PFSK-1 (cell line): ENCODE results near the gene CSNK1G2.

Experiments
- FOXP2 ChIP-seq: optimal IDR thresholded peaks from 2 replicates; pipeline ENCODE3; 2011; ENCODE audit warnings: borderline replicate concordance, control low read depth, inconsistent platforms; ENCODE audit not compliant: insufficient read depth; ENCODE audit errors: extremely low read length, extremely low read depth
- POLR2AphosphoS5 ChIP-seq: IDR thresholded peaks from 2 replicates; pipeline ENCODE4 v1.6.1; 2012; ENCODE audit warnings: low read depth, mild to moderate bottlenecking, control low read depth, low read length, moderate library complexity
- REST ChIP-seq, 2 experiments: IDR thresholded peaks; 2 replicates each; pipeline versions ENCODE4 v1.6.1 to v1.8.0; 2011 to 2012; ENCODE audit warnings: low read depth in 2 of 2, low read length in 2 of 2, control low read depth in 1 of 2, inconsistent platforms in 1 of 2, mild to moderate bottlenecking in 1 of 2, moderate library complexity in 1 of 2; ENCODE audit not compliant: insufficient read depth in 1 of 2
- SIN3A ChIP-seq: IDR thresholded peaks from 2 replicates; pipeline ENCODE4 v1.6.1; 2012; ENCODE audit warnings: mild to moderate bottlenecking, low read length, moderate library complexity, borderline replicate concordance; ENCODE audit not compliant: insufficient read depth
- TAF1 ChIP-seq: IDR thresholded peaks from 2 replicates; pipeline ENCODE4 v1.6.1; 2012; ENCODE audit warnings: low read length, control low read depth, borderline replicate concordance; ENCODE audit not compliant: insufficient read depth

Gene CSNK1G2

GRCh38 chr19:1953037-1953436 is 12.1 kb downstream of the CSNK1G2 start:
- no peak for TF ChIP-seq FOXP2

GRCh38 chr19:1953441-1954094 is 12.6 kb downstream of the CSNK1G2 start:
- TF ChIP-seq SIN3A (no peak), REST (IDR thresholded peaks at IDR 0.05; ENCODE audit: insufficient read depth in 1 of 2, low read depth in 2 of 2, low read length in 2 of 2) (no peak), FOXP2 (no peak), POLR2AphosphoS5 (no peak), TAF1 (no peak)

GRCh38 chr19:1954532-1954933 is 13.6 kb downstream of the CSNK1G2 start:
- TF ChIP-seq SIN3A (no peak), FOXP2 (no peak), TAF1 (no peak)

DNA sequence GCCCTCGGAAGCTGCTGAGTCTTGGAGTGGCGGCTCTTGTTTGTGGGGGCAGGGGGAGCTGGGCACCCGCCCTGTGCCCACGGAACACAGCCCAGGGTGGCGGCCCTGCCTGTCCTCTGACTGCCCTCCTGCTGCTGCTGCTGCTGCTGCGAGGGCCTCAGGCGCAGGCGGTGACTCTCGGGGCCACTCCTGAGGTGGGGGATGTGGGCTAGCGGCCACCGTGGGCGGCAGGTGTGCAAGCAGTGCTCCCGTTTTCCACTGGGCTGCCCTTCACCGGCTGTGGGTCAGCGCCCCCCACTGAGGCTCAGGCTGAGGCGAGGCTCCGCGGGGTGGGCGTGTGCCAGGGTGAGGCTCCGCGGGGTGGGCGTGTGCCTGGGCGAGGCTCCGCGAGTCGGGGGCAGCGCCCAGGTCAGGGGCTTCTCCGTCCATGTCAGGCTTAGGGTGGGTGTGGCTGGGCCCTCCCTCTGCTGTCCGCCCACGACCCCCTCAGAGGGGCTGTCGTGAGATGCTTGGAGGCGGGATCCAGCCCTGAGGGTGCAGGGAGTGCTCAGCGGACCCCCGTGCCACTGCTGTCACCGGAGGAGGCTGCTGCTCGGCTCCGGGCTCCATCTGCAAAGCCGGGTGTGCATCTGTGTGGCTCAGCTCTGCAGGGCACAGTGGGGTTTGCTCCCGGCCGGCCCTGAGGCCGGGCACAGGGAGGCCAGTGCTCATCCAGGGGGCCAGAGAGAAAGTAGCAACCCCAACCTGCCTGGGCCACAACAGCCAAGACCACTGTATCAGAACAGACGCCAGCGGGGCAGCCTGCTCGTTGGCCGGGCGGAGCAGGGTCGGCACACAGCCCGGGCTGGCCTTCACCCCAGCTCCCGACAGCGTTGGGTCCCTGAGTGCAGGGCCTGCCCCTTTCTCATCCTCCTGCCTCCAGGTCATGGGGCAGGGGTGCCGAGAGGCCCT is 14.5 kb downstream of the CSNK1G2 start:
- no peak for TF ChIP-seq REST (IDR thresholded peaks at IDR 0.05; ENCODE audit: insufficient read depth in 1 of 2, low read depth in 2 of 2, low read length in 2 of 2)
- no peak for TF ChIP-seq FOXP2
- TF ChIP-seq TAF1 = no peak
- no peak for TF ChIP-seq SIN3A
- no peak for TF ChIP-seq POLR2AphosphoS5

DNA sequence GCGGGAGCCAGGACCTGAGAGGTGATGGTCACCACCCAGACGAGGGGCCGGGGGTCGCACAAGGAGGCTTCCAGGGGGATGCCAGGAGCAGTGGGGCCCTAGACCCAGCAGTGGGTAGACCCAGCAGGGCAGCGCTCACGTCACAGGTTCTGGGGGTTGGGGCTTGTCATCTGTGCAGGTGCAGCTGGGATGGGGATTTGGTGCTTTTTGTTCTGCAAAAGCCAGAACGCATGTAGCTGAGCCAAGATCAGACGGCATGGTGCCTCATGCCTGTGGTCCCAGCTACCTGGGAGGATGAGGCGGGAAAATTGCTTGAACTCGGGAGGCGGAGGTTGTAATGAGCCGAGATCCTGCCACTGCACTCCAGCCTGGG is 15.1 kb downstream of the CSNK1G2 start:
- no peak for TF ChIP-seq POLR2AphosphoS5
- TF ChIP-seq REST (IDR thresholded peaks at IDR 0.05; ENCODE audit: insufficient read depth in 1 of 2, low read depth in 2 of 2, low read length in 2 of 2) = no peak

- TF ChIP-seq POLR2AphosphoS5 = no peak
- no peak for TF ChIP-seq FOXP2
- TF ChIP-seq REST (IDR thresholded peaks at IDR 0.05; ENCODE audit: insufficient read depth in 1 of 2, low read depth in 2 of 2, low read length in 2 of 2) = no peak
- TF ChIP-seq SIN3A = no peak
- no peak for TF ChIP-seq TAF1
Observed at GRCh38 chr19:1956868-1957492, 16.0 kb downstream of the CSNK1G2 start.
